Gastroesophageal sphincter (tissue), 3 donors: Measurements from ENCODE around the gene HTR7.

Experiments used
- CTCF ChIP-seq, 4 experiments: fragments of 200-600 bp in 2 of 4; fragments of 450-650 bp in 2 of 4; sonication (generic) in 1 of 4; IDR thresholded peaks; one replicate each; pipeline ENCODE4 v1.5.1; 2017 to 2019; ENCODE audit warnings: antibody characterized with exemption in 4 of 4, mild to moderate bottlenecking in 2 of 4, moderate library complexity in 2 of 4
- EP300 ChIP-seq: sonication (generic); formaldehyde crosslinking; IDR thresholded peaks from one replicate; pipeline ENCODE4 v1.6.1; 2017; ENCODE audit warnings: antibody characterized with exemption, mild to moderate bottlenecking
- POLR2A ChIP-seq, 2 donors: fragments of 450-650 bp; IDR thresholded peaks; one replicate each; pipeline ENCODE4 v1.6.1; 2017; ENCODE audit warnings: antibody characterized with exemption in 2 of 2, mild to moderate bottlenecking in 2 of 2, moderate library complexity in 1 of 2
- POLR2AphosphoS5 ChIP-seq: sonication (generic); formaldehyde crosslinking; IDR thresholded peaks from one replicate; pipeline ENCODE4 v1.6.1; 2017; ENCODE audit warnings: antibody characterized with exemption

GRCh38 chr10:90784771-90785170 is 73.1 kb downstream of the HTR7 start:
- no peak for TF ChIP-seq CTCF (IDR thresholded peaks at IDR 0.05)
- no peak for TF ChIP-seq EP300
- no peak for TF ChIP-seq POLR2AphosphoS5
- TF ChIP-seq POLR2A (IDR thresholded peaks at IDR 0.05), result no peak
